Transverse colon (tissue), 4 donors: ENCODE measurements around the gene ABCC1. TPM values are rescaled to one million over a fixed set of nuclear protein-coding genes. Genes with fewer than 3 reads are reported as not detected.
A peak's percentile ranks its signal among the peaks of the same experiment; 100 is the strongest.
"Not testable (repeated sequence)": the region's sequence is repeated elsewhere in the genome, so short reads cannot be mapped to it uniquely, and the experiment has no call there.

ENCODE experiments used
- DNase-seq: peaks from one replicate; pipeline ENCODE4 v3.0.0-alpha.2; 2019
- H3K27ac ChIP-seq, 4 donors: fragments of 200-600 bp; sonication (generic); 2 replicates each; pipeline ENCODE4 v1.5.1; 2016 to 2018; ENCODE audit warnings: inconsistent platforms in 4 of 4
- H3K27me3 ChIP-seq: fragments of 200-600 bp; sonication (generic); 2 replicates; pipeline ENCODE4 v1.5.1; 2017; ENCODE audit warnings: inconsistent platforms
- H3K36me3 ChIP-seq, 4 donors: fragments of 200-600 bp; sonication (generic); 2 replicates each; pipeline ENCODE4 v1.5.1; 2017 to 2019; ENCODE audit warnings: inconsistent platforms in 4 of 4
- H3K4me1 ChIP-seq, 4 donors: fragments of 200-600 bp; sonication (generic); 2 replicates each; pipeline ENCODE4 v1.5.1; 2017 to 2020; ENCODE audit warnings: inconsistent platforms in 4 of 4
- H3K4me3 ChIP-seq, 4 donors: fragments of 200-600 bp; sonication (generic); 1 replicate in 1 of 4; 2 replicates in 3 of 4; pipeline versions ENCODE4 v1.5.1 to v1.6.1; 2017 to 2019; ENCODE audit warnings: inconsistent platforms in 4 of 4
- H3K9me3 ChIP-seq, 2 donors: fragments of 200-600 bp; sonication (generic); 2 replicates each; pipeline ENCODE4 v1.5.1; 2017 to 2019; ENCODE audit warnings: inconsistent platforms in 2 of 2
- CTCF ChIP-seq, 5 experiments: fragments of 200-600 bp in 3 of 5; fragments of 450-650 bp in 2 of 5; sonication (generic) in 3 of 5; IDR thresholded peaks; 1 replicate in 2 of 5; 2 replicates in 3 of 5; pipeline ENCODE4 v1.5.1; 2016 to 2017; ENCODE audit warnings: antibody characterized with exemption in 5 of 5, inconsistent platforms in 3 of 5, mild to moderate bottlenecking in 2 of 5, moderate library complexity in 1 of 5
- EP300 ChIP-seq: sonication (generic); formaldehyde crosslinking; IDR thresholded peaks from one replicate; pipeline ENCODE4 v1.6.1; 2017; ENCODE audit warnings: antibody characterized with exemption, low read depth
- POLR2A ChIP-seq: fragments of 450-650 bp; IDR thresholded peaks from one replicate; pipeline ENCODE4 v1.6.1; 2016; ENCODE audit warnings: antibody characterized with exemption, mild to moderate bottlenecking, moderate library complexity
- POLR2AphosphoS5 ChIP-seq, 3 donors: sonication (generic); formaldehyde crosslinking; IDR thresholded peaks; one replicate each; pipeline ENCODE4 v1.6.1; 2016; ENCODE audit warnings: antibody characterized with exemption in 3 of 3
- WGBS, 2 donors: methylation state at CpG; one replicate each; pipeline ENCODE4 v1.1.5; 2018; ENCODE audit warnings: low coverage in 1 of 2; 5-methylcytosine and 5-hydroxymethylcytosine counted together
- in situ Hi-C, 4 donors: fragments of 200-750 bp; cut with MboI; loops; one replicate each; pipeline versions ENCODE4 v1.15.0 to v1.15.1; 2017; ENCODE audit warnings: low sequenced_read_pairs in 3 of 4, low pct_ligation_motif_present in 1 of 4, low pct_unique_long_range_greater_than_20kb in 1 of 4
- intact Hi-C: fragments of 100-400 bp; cut with DNase I; formaldehyde crosslinking; loops from one replicate; pipeline ENCODE4 v1.15.1; 2023; ENCODE audit warnings: low total_unique reads
- total RNA-seq, 4 donors: library from RNA; depleted of rRNA; stranded (reverse); fragments of >200 nt; gene quantifications; one replicate each; pipeline ENCODE4 v1.1.0, GENCODE V29; 2016

The ABCC1 gene
- total RNA-seq, 4 donors from 2014 or later = 17.1 to 67.3 (median 36.9) TPM

GRCh38 chr16:15915555-15916081, 33.8 kb upstream of the ABCC1 start:
- in situ Hi-C loops = no loop called here
- no peak for TF ChIP-seq POLR2A
- no peak for TF ChIP-seq POLR2AphosphoS5 (IDR thresholded peaks at IDR 0.05)
- no peak for TF ChIP-seq CTCF (IDR thresholded peaks at IDR 0.05)
- no peak for TF ChIP-seq EP300
- H3K36me3 ChIP-seq = no peaks in the 10 kb centered on the region
- no peaks in the 10 kb centered on the region for H3K9me3 ChIP-seq
- no peaks in the 10 kb centered on the region for H3K27me3 ChIP-seq
- intact Hi-C loops = no loop called here
- H3K27ac ChIP-seq = no peak overlapping the region
- H3K4me3 ChIP-seq = no peak overlapping the region
- WGBS, 2 donors = 66 to 71% methylated on average over 5 of the region's 5 CpGs
- H3K4me1 ChIP-seq = peaks cover 0 to 5% (median 2%) of the 10 kb centered on the region in 4 donors
- DNase-seq = peak; percentile 4

GRCh38 chr16:15916323-15916722, 33.1 kb upstream of the ABCC1 start:
- Histone ChIP-seq H3K4me1 (peaks cover 0 to 5% (median 2%) of the 10 kb centered on the region in 4 donors), H3K4me3 (no peak overlapping the region), H3K27ac (no peak overlapping the region), H3K9me3 (no peaks in the 10 kb centered on the region), H3K27me3 (no peaks in the 10 kb centered on the region), H3K36me3 (no peaks in the 10 kb centered on the region)
- 82 to 84% methylated on average over 8 of the region's 8 CpGs for WGBS, 2 donors
- no peak for DNase-seq
- intact Hi-C loops = no loop called here
- TF ChIP-seq EP300 = no peak
- TF ChIP-seq CTCF (IDR thresholded peaks at IDR 0.05) = no peak
- no peak for TF ChIP-seq POLR2AphosphoS5 (IDR thresholded peaks at IDR 0.05)
- TF ChIP-seq POLR2A = no peak
- in situ Hi-C loops = no loop called here

GRCh38 chr16:15918314-15918713, 31.1 kb upstream of the ABCC1 start:
- DNase-seq, H3K27ac ChIP-seq, H3K27me3 ChIP-seq, H3K4me3 ChIP-seq, H3K4me1 ChIP-seq, in situ Hi-C loops, intact Hi-C loops, H3K36me3 ChIP-seq, H3K9me3 ChIP-seq: not testable (repeated sequence)
- WGBS, 2 donors = 75 to 87% methylated on average over 2 to 3 of the region's 3 CpGs

- WGBS, 2 donors = 92 to 95% methylated on average over 5 to 6 of the region's 6 CpGs
- intact Hi-C loops (no loop called here), in situ Hi-C loops (no loop called here)
- Histone ChIP-seq H3K4me1 (no peaks in the 10 kb centered on the region), H3K36me3 (no peaks in the 10 kb centered on the region), H3K9me3 (no peaks in the 10 kb centered on the region), H3K27ac (no peak overlapping the region), H3K4me3 (no peak overlapping the region), H3K27me3 (no peaks in the 10 kb centered on the region)
- no peak for TF ChIP-seq CTCF (IDR thresholded peaks at IDR 0.05)
- TF ChIP-seq POLR2A = no peak
- no peak for TF ChIP-seq EP300
- TF ChIP-seq POLR2AphosphoS5 (IDR thresholded peaks at IDR 0.05) = no peak
- DNase-seq = no peak
These were observed 30.1 kb upstream of the ABCC1 start for GRCh38 chr16:15919331-15919730.

GRCh38 chr16:15924996-15925395, 24.4 kb upstream of the ABCC1 start:
- H3K4me3 ChIP-seq = no peak overlapping the region
- no peaks in the 10 kb centered on the region for H3K27me3 ChIP-seq
- peaks cover 0 to 9% (median 4%) of the 10 kb centered on the region in 4 donors for H3K4me1 ChIP-seq
- intact Hi-C loops = no loop called here
- H3K9me3 ChIP-seq = no peaks in the 10 kb centered on the region
- no peaks in the 10 kb centered on the region for H3K36me3 ChIP-seq
- H3K27ac ChIP-seq = no peak overlapping the region
- in situ Hi-C loops = no loop called here
- DNase-seq = no peak
- 92% methylated on average over 13 of the region's 13 CpGs; no CpG with 5 or more reads in 1 of the 2 donors for WGBS, 2 donors
- TF ChIP-seq POLR2A (no peak), EP300 (no peak), POLR2AphosphoS5 (IDR thresholded peaks at IDR 0.05) (no peak), CTCF (IDR thresholded peaks at IDR 0.05) (no peak)
